Measurements from ENCODE around the gene TENM3.

- TF ChIP-seq CTCF (conservative IDR thresholded peaks at IDR 0.05; ENCODE audit: low read length) (no peak), EZH2phosphoT487 (IDR thresholded peaks at IDR 0.05; ENCODE audit: borderline replicate concordance, low read depth, low read length) (no peak)
Observed at GRCh38 chr4:182291175-182291574, 48.0 kb downstream of the TENM3 start.

Data from OCI-LY7 (cell line).